ENCODE data around the gene AHI1.

GRCh38 chr6:135504734-135505133, 7.2 kb upstream of the AHI1 start:
- no peak for TF ChIP-seq EZH2 (IDR thresholded peaks at IDR 0.05; ENCODE audit: low read length, unreplicated experiment)
- TF ChIP-seq, protein P1, sequence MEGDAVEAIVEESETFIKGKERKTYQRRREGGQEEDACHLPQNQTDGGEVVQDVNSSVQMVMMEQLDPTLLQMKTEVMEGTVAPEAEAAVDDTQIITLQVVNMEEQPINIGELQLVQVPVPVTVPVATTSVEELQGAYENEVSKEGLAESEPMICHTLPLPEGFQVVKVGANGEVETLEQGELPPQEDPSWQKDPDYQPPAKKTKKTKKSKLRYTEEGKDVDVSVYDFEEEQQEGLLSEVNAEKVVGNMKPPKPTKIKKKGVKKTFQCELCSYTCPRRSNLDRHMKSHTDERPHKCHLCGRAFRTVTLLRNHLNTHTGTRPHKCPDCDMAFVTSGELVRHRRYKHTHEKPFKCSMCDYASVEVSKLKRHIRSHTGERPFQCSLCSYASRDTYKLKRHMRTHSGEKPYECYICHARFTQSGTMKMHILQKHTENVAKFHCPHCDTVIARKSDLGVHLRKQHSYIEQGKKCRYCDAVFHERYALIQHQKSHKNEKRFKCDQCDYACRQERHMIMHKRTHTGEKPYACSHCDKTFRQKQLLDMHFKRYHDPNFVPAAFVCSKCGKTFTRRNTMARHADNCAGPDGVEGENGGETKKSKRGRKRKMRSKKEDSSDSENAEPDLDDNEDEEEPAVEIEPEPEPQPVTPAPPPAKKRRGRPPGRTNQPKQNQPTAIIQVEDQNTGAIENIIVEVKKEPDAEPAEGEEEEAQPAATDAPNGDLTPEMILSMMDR (conservative IDR thresholded peaks at IDR 0.05; ENCODE audit: low read depth, low read length), result no peak

All from PC-3 (cell line).